Fibroblast of mammary gland (primary cell): ENCODE results near the gene ZNF275.

Experiments used
- DNase-seq: peaks from one replicate; pipeline ENCODE4 v3.0.0-alpha.2; 2010; ENCODE audit warnings: low read depth
- H3K4me3 ChIP-seq: 2 replicates; pipeline ENCODE4 v1.5.1; 2011; ENCODE audit warnings: low read depth, mild to moderate bottlenecking, low read length, moderate library complexity; ENCODE audit not compliant: control insufficient read depth
- CTCF ChIP-seq: conservative IDR thresholded peaks from 2 replicates; pipeline ENCODE4 v1.5.1; 2011; ENCODE audit warnings: low read depth, low read length, inconsistent platforms; ENCODE audit not compliant: control insufficient read depth, insufficient read depth

ZNF275 gene

GRCh38 chrX:153336988-153337387 lies 3.0 kb downstream of the ZNF275 start:
- no peak for TF ChIP-seq CTCF
- DNase-seq = no peak
- H3K4me3 ChIP-seq = no peak overlapping the region

- H3K4me3 ChIP-seq = no peak overlapping the region
- no peak for DNase-seq
These were observed 4.9 kb downstream of the ZNF275 start for GRCh38 chrX:153338836-153339235.

GRCh38 chrX:153339662-153340061 lies 5.7 kb downstream of the ZNF275 start:
- no peak for TF ChIP-seq CTCF
- no peak for DNase-seq
- H3K4me3 ChIP-seq = no peak overlapping the region

More at GRCh38 chrX:153338836-153339235, 4.9 kb downstream of the ZNF275 start:
- TF ChIP-seq CTCF = no peak

GRCh38 chrX:153340111-153340510 lies 6.2 kb downstream of the ZNF275 start:
- H3K4me3 ChIP-seq = no peak overlapping the region
- no peak for TF ChIP-seq CTCF
- DNase-seq = no peak

- no peak overlapping the region for H3K4me3 ChIP-seq
- no peak for DNase-seq
- TF ChIP-seq CTCF = no peak
These were observed 9.0 kb downstream of the ZNF275 start for GRCh38 chrX:153342762-153343558.

- DNase-seq = no peak
- no peak overlapping the region for H3K4me3 ChIP-seq
- TF ChIP-seq CTCF = no peak
These were observed 9.7 kb downstream of the ZNF275 start for GRCh38 chrX:153343674-153344073.
